Superior temporal gyrus (tissue), 1 donor: Measurements from ENCODE around the gene CDHR5.
"Not testable (repeated sequence)": the region's sequence is repeated elsewhere in the genome, so short reads cannot be mapped to it uniquely, and the experiment has no call there.

Experiments used
- DNase-seq: peaks from one replicate; pipeline ENCODE4 v3.0.0-alpha.2; 2016; ENCODE audit errors: extremely low spot score

The CDHR5 gene

DNA sequence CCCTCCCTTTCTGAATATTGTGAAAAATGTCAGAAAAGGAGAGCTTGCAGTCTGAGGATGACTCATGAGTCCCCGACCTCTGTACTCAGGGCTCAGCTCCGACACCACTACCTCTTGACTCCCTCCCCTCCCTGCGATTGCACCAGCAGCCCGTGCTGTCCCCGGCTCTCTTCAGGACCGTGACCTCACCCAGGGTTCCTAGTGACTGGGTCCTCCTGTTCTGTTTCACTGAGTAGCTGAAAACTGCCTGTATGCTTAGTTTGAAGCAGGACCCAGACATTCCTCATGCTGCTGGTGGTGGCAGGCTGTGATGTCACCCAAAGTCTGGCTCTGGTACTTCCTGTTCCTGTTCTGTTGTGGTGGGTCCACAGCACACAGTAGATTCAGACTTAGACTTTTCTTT, 36.8 kb downstream of the CDHR5 start:
- no peak for DNase-seq

GRCh38 chr11:587546-587945, 37.2 kb downstream of the CDHR5 start:
- DNase-seq, result no peak

- no peak for DNase-seq
These were observed 38.1 kb downstream of the CDHR5 start for GRCh38 chr11:586376-587316.

DNA sequence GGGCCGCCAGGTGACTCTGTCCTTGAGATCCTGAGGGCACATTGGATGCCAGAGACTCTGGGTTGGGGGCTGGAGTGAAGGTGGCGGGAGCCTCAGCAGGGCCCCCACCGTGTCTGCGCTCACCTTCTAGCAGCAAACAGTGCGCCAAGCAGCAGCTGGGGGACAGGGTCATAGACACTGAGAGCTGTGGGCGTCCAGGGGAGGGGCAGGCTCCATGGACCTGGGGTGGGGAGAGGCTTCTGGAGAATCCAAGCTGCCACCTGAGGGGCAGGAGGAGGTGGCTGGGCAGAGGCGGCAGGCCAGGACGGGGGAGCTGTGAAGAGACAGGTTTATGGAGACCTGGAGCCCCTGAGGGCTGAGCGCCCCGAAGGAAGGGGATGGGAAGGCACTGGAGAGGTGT, 40.5 kb downstream of the CDHR5 start:
- no peak for DNase-seq

DNA sequence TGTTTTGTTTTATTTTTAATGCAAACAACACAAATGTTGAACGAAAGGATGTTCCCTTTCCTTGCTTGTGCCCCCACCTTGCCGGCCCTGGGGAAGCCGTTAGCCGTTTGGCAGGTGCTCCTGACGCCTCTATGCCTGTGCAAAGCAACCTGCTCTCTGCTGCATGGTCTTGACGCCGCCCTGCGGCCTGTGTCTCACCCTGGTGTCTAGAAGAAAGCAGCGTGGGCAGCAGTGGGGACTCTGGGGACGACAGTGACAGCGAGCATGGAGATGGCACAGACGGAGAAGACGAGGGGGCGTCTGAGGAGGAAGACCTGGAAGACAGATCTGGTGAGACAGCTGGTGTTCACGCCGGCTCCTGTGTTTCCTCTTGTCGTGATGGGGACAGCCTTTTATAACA, 43.0 kb downstream of the CDHR5 start:
- DNase-seq, result peak; percentile 35

DNA sequence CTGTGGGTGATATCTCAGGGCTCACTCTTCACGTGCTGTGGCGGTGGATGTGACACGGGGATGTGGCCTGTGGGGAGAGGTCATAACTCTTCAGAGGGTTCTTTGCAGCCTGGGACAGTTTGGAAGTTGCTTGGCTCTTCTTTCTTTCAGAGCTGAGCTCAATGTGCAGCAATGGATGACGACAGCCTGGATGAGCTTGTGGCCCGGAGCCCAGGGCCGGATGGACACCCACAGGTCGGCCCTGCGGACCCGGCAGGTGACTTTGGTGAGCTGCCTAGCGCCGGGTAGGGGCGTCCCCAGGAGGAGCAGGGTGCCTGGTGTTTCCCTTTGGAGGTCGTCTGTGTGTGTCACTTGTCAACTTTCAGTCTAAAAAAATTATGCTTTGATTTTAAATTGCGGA, 43.4 kb downstream of the CDHR5 start:
- DNase-seq, result no peak

GRCh38 chr11:579830-580601, 44.7 kb downstream of the CDHR5 start:
- DNase-seq, result no peak

DNA sequence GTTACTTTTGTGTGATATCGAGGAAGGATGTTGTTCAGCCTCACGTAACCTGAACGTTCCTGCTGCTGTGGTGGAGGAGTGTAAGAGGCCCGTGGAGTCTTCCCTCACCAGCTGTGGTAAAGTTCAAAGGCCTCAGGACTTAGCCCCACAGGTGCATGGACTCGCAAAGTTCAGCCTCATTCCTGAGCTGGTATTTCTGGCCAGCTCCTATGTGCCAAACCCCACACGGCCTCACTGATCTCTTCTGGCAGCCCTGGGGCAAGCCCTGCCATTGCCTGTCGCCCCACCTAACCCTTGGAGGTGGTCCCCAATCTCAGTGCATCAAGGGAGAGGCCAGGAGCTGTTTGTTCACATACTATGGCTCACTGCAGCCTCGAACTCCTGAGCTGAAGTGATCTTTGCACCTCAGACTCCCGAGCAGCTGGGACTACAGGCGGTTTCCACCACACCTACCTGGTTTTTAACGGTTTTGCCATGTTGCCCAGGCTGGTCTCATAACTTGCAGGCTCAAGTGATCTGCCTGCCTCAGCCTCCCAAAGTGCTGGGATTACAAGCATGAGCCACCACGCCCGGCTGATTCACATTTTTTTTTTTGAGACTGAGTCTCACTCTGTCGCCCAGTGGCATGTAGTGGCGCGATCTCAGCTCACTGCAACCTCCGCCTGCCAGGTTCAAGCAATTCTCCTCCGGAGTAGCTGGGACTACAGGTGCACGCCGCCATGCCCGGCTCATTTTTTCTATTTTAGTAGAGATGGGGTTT, 46.3 kb downstream of the CDHR5 start:
- DNase-seq, result no peak

- DNase-seq, result no peak
These were observed 47.2 kb downstream of the CDHR5 start for GRCh38 chr11:577611-577894.

DNA sequence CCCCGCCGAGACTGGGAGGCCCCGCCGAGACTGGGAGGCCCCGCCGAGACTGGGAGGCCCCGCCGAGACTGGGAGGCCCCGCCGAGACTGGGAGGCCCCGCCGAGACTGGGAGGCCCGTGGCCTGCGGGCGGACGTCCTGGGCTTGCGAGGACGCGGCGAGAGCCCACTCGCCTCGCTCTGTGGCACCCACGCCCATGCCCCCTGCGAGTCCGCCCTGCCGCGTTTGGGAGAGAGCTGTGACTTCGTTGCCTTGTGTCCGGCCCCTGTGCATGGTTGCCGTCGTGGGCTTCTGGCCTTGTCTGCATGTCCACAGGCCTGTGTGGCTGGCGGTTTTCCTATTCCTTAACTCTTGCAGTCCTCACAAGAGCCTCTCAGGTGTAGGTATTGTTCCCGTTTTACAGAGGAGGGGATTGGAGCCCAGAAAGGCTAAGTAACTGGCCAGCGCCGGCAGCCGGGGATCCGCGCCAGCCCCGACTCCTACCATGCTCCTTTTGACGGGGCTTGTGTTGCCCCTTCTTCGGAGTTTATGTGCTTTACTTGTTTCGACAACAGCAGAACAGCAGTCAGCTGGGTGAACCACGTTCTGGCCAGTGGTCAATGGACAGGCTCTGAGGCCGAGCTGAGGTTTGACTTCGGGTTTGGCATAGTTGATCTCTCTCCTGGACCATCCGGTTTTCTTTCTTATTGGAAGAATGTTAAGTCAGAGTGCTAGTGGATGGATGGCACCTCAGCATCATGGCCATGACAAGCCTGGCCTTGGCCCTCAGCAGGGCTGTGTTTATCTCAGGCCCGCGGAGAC, 47.7 kb downstream of the CDHR5 start:
- no peak for DNase-seq

- DNase-seq, result peak; percentile 95
These were observed 48.6 kb downstream of the CDHR5 start, which contains the start of gene PHRF1 for GRCh38 chr11:575996-576768. Gene PHRF1 (plus strand): TSS chr11:576470. CDS start chr11:581513, 5,043 bp downstream.

- DNase-seq, result peak; percentile 50
These were observed 49.3 kb downstream of the CDHR5 start for GRCh38 chr11:575313-575995.

GRCh38 chr11:574632-575312, 50.0 kb downstream of the CDHR5 start:
- no peak for DNase-seq

GRCh38 chr11:574031-574570, 50.7 kb downstream of the CDHR5 start:
- not testable (repeated sequence) for DNase-seq

- no peak for DNase-seq
These were observed 51.5 kb downstream of the CDHR5 start for GRCh38 chr11:573146-573759.

GRCh38 chr11:571802-572185, 53.0 kb downstream of the CDHR5 start:
- no peak for DNase-seq

DNA sequence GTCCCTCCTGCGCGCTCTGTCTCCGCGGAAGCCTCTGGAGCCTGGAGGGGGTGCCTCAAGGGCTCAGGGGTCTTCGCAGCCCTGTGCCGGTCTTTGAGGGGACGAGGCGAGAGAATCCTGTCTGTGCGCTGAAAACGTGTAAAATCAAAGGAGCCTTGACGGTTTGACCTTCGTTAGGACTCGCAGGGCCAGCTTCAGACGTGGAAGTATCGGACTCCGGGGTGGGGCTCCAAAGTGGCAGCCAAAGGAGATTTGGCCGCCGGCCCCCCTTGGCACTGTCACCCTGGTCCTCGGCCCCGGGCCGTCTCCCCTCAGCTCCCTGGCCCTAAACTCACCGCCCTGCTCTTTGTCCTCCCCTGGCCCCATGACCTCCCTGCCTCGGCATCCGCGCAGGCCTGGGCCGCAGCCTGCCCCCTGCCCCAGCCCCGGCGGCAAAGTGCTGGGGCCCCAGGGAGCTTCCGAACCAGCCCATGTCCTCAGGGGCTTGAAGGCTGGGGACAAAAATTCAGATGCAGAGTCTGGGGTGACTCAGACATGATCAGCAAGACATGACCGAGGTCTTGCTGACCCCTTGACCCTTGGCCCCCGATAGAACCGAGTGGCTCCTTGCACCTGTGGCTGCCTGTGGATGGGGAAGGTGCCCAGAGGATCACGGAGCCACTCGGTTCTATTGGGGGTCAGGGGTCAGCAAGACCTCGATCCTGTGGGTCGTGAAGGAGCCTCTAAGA, 55.4 kb downstream of the CDHR5 start:
- no peak for DNase-seq
